Upper lobe of left lung (tissue), 6 donors: ENCODE data around the gene FAM9B. TPM values are rescaled to one million over a fixed set of nuclear protein-coding genes. Genes with fewer than 3 reads are reported as not detected.
"Not testable (repeated sequence)": the region's sequence is repeated elsewhere in the genome, so short reads cannot be mapped to it uniquely, and the experiment has no call there.

Experiments used
- ATAC-seq, 2 donors: fragments of 200-7000 bp; cut with Tn5 transposase; one replicate each; pipeline ENCODE4 v1.9.1; 2022; ENCODE audit warnings: mild to moderate bottlenecking in 2 of 2, moderate library complexity in 2 of 2; ENCODE audit not compliant: low FRiP score in 2 of 2
- DNase-seq, 2 donors: peaks; one replicate each; pipeline ENCODE4 v3.0.0-alpha.2; 2019 to 2020
- H3K27ac ChIP-seq, 4 donors: fragments of 200-600 bp; sonication (generic); one replicate each; pipeline ENCODE4 v1.5.1; 2016 to 2019
- H3K27me3 ChIP-seq, 4 donors: fragments of 200-600 bp; sonication (generic); one replicate each; pipeline ENCODE4 v1.5.1; 2017 to 2019
- H3K36me3 ChIP-seq, 4 donors: fragments of 200-600 bp; sonication (generic); one replicate each; pipeline ENCODE4 v1.5.1; 2016 to 2019
- H3K4me1 ChIP-seq, 4 donors: fragments of 200-600 bp; sonication (generic); one replicate each; pipeline ENCODE4 v1.5.1; 2018 to 2019
- H3K4me3 ChIP-seq, 4 donors: fragments of 200-600 bp; sonication (generic); one replicate each; pipeline ENCODE4 v1.5.1; 2017 to 2019; ENCODE audit warnings: mild to moderate bottlenecking in 2 of 4, moderate library complexity in 1 of 4
- H3K9me3 ChIP-seq, 4 donors: fragments of 200-600 bp; sonication (generic); one replicate each; pipeline ENCODE4 v1.5.1; 2018 to 2019
- CTCF ChIP-seq, 6 experiments: fragments of 450-650 bp in 4 of 6; fragments of 200-600 bp in 2 of 6; sonication (generic) in 2 of 6; IDR thresholded peaks; one replicate each; pipeline ENCODE4 v1.5.1; 2016 to 2019; ENCODE audit warnings: antibody characterized with exemption in 6 of 6
- EP300 ChIP-seq, 4 donors: sonication (generic); formaldehyde crosslinking; IDR thresholded peaks; one replicate each; pipeline ENCODE4 v1.5.1; 2017; ENCODE audit warnings: antibody characterized with exemption in 4 of 4, control low read depth in 2 of 4
- POLR2A ChIP-seq, 4 donors: fragments of 450-650 bp; IDR thresholded peaks; one replicate each; pipeline ENCODE4 v1.5.1; 2016 to 2017; ENCODE audit warnings: antibody characterized with exemption in 4 of 4, mild to moderate bottlenecking in 2 of 4
- POLR2AphosphoS5 ChIP-seq, 2 donors: sonication (generic); formaldehyde crosslinking; IDR thresholded peaks; one replicate each; pipeline ENCODE4 v1.5.1; 2017; ENCODE audit warnings: antibody characterized with exemption in 2 of 2
- WGBS, 2 donors: methylation state at CpG; one replicate each; pipeline ENCODE4 v1.1.5; 2017 to 2018; 5-methylcytosine and 5-hydroxymethylcytosine counted together
- total RNA-seq, 6 donors: library from RNA; depleted of rRNA in 4 of 6; stranded (reverse); fragments of >200 nt in 4 of 6; gene quantifications; one replicate each; pipeline versions ENCODE4 v1.1.0 to v1.2.1, GENCODE V29; 2016 to 2021
- donor health status: DM: no; HTN: no; CAD: no; lungs with moderate emphysema.
- donor health status: DM: no; HTN: yes; CAD: no; lungs with severe emphysema.

The FAM9B gene
- total RNA-seq, 6 donors from 2014 or later: 0.37 to 0.51 TPM; not detected in 4

DNA sequence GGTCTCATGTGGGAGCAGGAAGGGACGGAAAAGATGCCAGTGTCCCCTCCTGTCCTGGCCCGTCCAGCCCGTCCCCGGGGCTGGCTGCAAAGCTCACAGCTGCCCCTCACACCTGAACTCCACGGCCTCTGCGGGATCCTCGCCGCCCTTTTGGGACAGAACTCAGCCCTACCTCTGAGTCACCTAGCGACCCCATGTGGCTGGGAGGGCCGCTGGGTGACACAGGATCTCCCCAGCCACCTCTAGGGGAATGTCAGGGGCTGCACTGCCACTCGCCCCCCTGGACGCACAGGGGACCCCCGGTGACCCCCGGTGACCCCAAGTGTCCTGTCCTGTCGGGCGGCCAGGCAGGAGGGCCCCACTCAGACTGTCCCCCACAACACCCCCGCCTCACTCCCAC lies 748 bp downstream of the FAM9B start:
- DNase-seq: peak in 1 of 2 donors; percentile 24
- no peaks in the 10 kb centered on the region for H3K36me3 ChIP-seq
- no peaks in the 10 kb centered on the region for H3K27me3 ChIP-seq
- TF ChIP-seq EP300 (IDR thresholded peaks at IDR 0.05) (no peak), POLR2AphosphoS5 (IDR thresholded peaks at IDR 0.05) (no peak), POLR2A (IDR thresholded peaks at IDR 0.05) (no peak), CTCF (IDR thresholded peaks at IDR 0.05) (no peak)
- no peak overlapping the region for H3K4me3 ChIP-seq
- WGBS, 2 donors: 94 to 97% methylated on average over 5 to 12 of the region's 17 CpGs
- no peak overlapping the region for H3K27ac ChIP-seq
- no peak for ATAC-seq
- H3K4me1 ChIP-seq: no peaks in the 10 kb centered on the region
- no peaks in the 10 kb centered on the region for H3K9me3 ChIP-seq

GRCh38 chrX:9023293-9023692 lies 10.6 kb downstream of the FAM9B start:
- DNase-seq (no peak), ATAC-seq (no peak)
- H3K36me3 ChIP-seq: no peaks in the 10 kb centered on the region
- WGBS, 2 donors: 87 to 96% methylated on average over 2 of the region's 2 CpGs
- no peaks in the 10 kb centered on the region for H3K9me3 ChIP-seq
- no peak overlapping the region for H3K4me3 ChIP-seq
- no peaks in the 10 kb centered on the region for H3K27me3 ChIP-seq
- H3K27ac ChIP-seq: no peak overlapping the region
- no peak for TF ChIP-seq EP300 (IDR thresholded peaks at IDR 0.05)
- TF ChIP-seq CTCF (IDR thresholded peaks at IDR 0.05): no peak
- no peak for TF ChIP-seq POLR2AphosphoS5 (IDR thresholded peaks at IDR 0.05)
- TF ChIP-seq POLR2A (IDR thresholded peaks at IDR 0.05): no peak
- H3K4me1 ChIP-seq: no peaks in the 10 kb centered on the region

DNA sequence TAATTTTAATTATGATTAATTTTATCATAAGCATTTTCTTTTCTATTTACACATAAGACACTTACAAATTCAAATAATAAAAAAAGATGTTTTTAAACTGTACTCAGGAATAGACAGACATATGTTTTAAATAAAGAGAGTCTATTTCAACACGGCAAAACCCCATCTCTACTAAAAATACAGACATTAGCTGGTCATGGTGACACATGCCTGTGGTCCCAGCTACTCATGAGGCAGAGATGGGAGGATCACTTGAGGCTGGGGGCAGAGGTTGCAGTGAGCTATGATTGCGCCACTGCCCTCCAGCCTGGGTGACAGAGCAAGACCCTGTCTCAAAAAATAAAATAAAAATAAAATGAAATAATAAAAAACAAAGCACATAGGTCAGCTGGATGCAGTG lies 14.8 kb downstream of the FAM9B start:
- H3K27me3 ChIP-seq: no peaks in the 10 kb centered on the region
- no peaks in the 10 kb centered on the region for H3K9me3 ChIP-seq
- no peaks in the 10 kb centered on the region for H3K36me3 ChIP-seq
- DNase-seq: no peak
- no peak overlapping the region for H3K27ac ChIP-seq
- no peak for ATAC-seq
- WGBS, 2 donors: 85 to 92% methylated on average over 2 of the region's 2 CpGs
- no peak for TF ChIP-seq CTCF (IDR thresholded peaks at IDR 0.05)
- TF ChIP-seq POLR2A (IDR thresholded peaks at IDR 0.05): no peak
- TF ChIP-seq EP300 (IDR thresholded peaks at IDR 0.05): no peak
- no peak for TF ChIP-seq POLR2AphosphoS5 (IDR thresholded peaks at IDR 0.05)
- no peak overlapping the region for H3K4me3 ChIP-seq
- no peaks in the 10 kb centered on the region for H3K4me1 ChIP-seq

DNA sequence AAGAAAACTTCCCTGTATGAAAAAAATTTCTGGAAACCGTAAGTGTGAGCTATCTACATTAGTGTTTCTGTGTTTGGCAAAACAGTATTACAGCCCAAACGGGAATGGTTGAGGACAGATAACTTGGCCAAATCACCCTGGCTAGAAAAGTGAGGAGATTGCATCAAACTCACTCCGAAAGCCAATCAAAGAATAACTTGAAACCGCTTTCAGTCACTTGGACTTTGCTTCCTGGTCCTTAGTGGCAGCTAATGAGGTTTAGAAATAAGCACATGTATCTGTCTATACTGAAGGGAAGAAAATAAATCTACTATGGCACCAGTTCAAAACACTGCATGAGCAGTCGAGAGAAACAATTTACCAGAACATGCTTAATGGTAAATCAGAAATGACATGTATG lies 15.6 kb downstream of the FAM9B start:
- not testable (repeated sequence) for DNase-seq, H3K4me1 ChIP-seq, H3K36me3 ChIP-seq, H3K27ac ChIP-seq, H3K9me3 ChIP-seq, H3K4me3 ChIP-seq, H3K27me3 ChIP-seq, ATAC-seq
- WGBS, 2 donors: 73 to 77% methylated on average over 5 of the region's 5 CpGs

DNA sequence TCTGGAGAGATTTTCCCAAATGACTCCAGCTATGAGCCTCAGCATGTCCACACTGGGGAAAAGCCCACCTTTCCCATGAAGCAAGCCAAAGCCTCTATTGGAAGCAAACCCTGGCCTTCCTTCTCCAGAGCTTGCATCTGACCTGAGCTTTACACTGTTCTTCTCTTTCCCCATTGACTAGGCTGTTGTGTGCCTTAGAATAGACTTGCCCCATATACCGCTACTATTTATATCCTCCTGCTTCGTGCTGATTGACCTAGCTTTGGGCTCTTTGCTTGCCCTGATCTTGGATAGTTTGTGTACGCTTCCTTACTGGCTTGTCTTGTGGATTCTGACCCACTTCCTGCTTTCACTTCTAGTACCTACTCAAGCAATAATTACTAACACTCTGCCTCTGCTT lies 30.9 kb downstream of the FAM9B start:
- no peak for DNase-seq
- Histone ChIP-seq H3K27me3 (no peaks in the 10 kb centered on the region), H3K9me3 (no peaks in the 10 kb centered on the region), H3K4me3 (no peak overlapping the region), H3K27ac (no peak overlapping the region), H3K4me1 (no peaks in the 10 kb centered on the region), H3K36me3 (no peaks in the 10 kb centered on the region)
- TF ChIP-seq POLR2AphosphoS5 (IDR thresholded peaks at IDR 0.05) (no peak), CTCF (IDR thresholded peaks at IDR 0.05) (no peak), EP300 (IDR thresholded peaks at IDR 0.05) (no peak), POLR2A (IDR thresholded peaks at IDR 0.05) (no peak)
- ATAC-seq: no peak
- WGBS, 2 donors: 44 to 62% methylated on average over 3 of the region's 3 CpGs
